ENCODE results near the gene TSPAN11.

DNA sequence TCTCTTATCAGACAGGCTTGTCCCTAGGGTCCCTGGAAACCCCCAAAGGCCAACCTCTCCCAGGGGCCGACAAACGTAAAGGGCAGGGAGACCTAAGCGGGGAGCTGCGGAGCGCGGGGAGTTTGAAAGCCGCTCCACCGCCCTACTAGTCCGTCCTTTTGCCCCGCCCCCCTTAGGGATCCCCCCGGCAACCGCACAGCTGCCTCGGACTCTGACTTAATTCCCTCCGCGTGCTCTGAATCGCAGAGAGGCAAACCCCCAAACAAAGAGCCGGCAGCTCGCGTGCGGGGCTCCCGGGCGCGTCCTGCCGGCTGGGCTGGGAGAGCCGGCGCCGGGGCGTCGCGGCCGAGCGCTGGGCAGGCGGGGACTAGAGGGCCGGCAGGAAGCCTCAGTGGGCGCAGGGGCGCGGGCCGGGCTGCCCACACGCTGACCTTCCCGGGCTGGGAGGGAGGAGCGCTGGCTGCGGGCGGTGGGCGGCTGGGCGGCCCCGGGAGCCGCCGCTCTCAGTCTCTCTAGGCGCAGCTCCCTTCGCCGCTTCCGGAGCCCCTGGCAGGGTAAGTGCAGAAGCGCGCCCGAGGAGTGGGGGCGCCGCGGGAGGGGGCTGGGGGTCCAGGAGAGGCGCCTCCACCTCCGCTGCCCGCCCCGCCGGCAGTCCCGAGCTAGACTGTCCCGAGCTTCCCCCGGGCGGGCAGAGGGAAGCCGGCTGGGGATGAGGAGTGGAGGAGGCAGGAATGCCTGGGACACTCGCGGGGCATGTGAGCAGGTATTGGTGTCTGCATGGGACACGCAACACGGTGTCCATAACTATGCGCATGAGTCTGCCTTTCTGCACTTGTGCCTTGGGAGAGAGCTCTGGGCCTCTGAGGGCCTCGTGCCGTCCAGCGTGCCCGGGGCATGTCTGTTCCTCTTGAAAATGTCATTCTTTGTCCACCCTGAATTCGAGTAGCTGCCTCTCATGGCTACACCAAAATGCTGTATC, at the start of gene TSPAN11:
- TF ChIP-seq, protein P1, sequence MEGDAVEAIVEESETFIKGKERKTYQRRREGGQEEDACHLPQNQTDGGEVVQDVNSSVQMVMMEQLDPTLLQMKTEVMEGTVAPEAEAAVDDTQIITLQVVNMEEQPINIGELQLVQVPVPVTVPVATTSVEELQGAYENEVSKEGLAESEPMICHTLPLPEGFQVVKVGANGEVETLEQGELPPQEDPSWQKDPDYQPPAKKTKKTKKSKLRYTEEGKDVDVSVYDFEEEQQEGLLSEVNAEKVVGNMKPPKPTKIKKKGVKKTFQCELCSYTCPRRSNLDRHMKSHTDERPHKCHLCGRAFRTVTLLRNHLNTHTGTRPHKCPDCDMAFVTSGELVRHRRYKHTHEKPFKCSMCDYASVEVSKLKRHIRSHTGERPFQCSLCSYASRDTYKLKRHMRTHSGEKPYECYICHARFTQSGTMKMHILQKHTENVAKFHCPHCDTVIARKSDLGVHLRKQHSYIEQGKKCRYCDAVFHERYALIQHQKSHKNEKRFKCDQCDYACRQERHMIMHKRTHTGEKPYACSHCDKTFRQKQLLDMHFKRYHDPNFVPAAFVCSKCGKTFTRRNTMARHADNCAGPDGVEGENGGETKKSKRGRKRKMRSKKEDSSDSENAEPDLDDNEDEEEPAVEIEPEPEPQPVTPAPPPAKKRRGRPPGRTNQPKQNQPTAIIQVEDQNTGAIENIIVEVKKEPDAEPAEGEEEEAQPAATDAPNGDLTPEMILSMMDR (conservative IDR thresholded peaks at IDR 0.05; ENCODE audit: low read length) = no peak
- TF ChIP-seq EZH2phosphoT487 (IDR thresholded peaks at IDR 0.05; ENCODE audit: borderline replicate concordance) = no peak
